Fibroblast of skin of left quadriceps (primary cell): Measurements from ENCODE around the gene FAHD2B.
"Not testable (repeated sequence)": the region's sequence is repeated elsewhere in the genome, so short reads cannot be mapped to it uniquely, and the experiment has no call there.

Experiments used
- DNase-seq, 2 experiments: peaks; one replicate each; pipeline ENCODE4 v3.0.0-alpha.2; 2013; ENCODE audit warnings: low read depth in 2 of 2

The FAHD2B gene

DNA sequence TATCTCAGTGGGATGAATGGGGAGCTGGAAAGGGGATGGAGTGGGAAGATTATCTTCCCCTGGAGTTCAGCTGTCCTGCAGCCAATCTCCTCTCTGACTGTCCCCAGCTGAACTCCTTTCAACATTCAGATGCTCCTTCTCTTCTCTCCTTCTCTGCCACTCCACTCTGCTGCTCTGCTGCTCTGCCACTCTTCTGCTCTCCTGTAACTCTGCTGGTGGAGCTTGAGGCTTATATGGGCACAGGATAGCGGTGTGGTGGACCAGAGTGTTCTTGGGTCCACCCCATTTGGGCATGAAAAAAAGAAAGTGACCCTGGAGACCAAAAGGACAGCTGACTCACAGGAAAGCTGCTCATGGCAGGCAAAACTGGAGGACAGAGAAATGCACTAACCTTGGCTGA lies 26.6 kb downstream of the FAHD2B start:
- no peak for DNase-seq

DNA sequence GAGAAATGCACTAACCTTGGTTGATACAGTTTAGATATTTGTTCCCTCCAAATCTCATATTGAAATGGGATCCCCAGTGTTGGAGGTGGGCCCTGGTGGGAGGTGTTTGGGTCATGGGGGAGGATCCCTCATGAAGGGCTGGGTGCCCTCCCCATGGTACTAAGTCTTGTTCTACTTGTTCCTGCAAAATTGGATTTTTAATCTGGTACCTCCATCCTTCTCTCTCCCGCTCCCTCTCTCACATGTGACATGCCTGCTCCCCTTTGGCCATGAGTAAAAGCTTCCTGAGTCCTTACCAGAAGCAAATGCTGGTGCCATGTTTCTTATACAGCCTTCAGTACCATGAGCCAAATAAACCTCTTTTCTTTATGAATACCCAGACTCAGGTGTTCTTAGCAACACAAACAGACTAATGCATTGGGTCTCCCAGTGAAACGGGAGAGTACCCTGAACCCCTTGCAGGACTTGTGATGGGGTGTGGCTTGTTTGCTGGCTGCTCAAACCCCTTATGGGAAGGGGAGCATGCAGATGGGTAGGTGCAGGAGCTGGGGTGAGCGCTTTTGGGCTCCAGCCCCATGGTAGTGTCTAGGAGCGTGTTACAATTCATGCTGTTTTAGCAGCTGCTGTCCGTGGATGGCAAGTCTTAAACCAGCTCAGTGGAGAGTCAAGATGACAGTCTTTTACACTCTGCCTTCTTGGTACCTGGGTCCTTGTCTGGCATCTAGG lies 27.2 kb downstream of the FAHD2B start:
- no peak for DNase-seq

DNA sequence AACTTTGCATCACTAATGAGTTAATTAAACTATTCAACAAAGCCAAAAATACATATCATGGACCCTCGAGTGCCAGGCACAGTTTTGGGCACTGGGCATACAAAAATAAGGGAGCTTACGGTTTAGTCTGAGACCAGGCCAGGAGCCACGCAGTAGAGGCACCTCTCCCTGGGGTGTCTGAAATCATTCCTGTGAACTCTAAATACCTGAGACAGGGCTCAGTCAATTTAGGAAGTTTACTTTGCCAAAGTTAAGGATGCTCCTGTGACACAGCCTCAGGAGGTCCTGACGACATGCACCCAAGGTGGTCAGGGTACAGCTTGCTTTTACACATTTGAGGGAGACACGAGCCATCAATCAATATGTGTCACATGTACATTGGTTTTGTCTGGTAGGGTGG lies 28.7 kb downstream of the FAHD2B start:
- DNase-seq = not testable (repeated sequence)

DNA sequence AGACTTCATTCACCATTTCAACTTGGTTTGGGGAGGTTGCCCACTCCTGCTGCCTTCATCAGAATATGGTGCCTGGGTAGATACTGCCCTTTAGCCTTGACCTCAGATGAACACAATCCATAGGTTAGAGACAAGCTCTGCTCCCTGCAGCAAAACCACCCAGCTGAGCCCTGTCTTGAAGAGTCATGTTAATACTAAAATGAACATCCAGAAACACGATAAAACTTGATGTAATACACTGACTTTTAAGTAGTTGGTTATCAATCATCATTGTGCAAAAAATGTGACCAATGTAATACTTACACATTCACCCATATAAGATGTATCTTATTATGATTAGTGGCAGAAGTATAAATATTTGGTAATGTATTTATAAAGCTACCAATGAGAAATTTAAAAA lies 32.7 kb downstream of the FAHD2B start:
- DNase-seq = not testable (repeated sequence)

DNA sequence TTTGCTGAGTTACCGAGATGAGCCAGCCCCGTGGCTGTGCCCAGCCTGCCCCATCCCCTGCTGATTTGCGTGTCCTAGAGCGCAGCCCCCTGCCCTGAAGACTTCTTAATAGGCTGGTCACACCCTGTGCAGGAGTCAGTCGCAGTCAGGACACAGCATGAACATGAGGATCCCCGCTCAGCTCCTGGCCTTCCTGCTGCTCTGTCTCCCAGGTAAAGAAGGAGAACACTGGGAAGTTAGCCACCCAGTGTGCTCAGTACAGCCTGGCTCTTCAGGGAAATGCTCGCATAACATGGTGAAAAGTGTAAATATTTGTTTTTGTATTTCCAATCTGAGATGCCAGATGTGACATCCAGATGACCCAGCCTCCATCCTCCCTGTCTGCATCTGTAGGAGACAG lies 34.9 kb downstream of the FAHD2B start:
- DNase-seq = not testable (repeated sequence)

DNA sequence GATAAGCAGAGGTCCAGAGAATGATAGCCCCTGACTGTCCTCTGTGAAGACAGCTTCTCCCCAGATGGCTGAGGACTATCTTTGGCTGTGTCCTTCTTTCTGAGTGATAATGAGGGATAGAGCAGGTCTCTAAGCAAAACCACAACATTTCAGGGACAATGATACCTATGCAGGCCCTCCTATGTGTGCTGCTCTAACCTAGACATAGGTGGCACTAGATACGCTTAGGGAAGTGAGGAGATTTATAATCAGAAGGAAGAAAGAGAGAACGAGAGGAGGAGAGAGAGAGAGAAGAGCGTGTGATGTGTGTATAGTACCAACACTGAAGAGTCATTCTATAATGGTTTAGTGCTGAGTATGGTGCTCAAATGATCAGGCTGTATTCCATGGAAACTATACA lies 38.5 kb downstream of the FAHD2B start:
- DNase-seq = not testable (repeated sequence)

DNA sequence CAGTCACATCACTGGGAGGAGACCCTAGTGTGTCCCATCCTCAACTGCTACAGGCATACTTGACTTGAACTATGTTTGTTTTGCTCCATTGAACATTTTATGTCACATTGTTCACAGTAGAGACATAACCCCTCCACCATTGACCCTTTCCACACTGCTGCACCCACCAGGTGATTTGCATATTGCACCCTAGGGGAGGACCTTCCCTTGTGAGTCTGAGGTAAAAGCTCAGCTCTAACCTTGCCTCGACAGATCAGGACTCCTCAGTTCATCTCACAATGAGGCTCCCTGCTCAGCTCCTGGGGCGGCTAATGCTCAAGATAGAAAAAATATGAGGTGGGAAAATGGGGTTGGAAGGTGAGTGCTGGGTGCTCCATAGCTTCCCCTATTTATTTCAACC lies 44.6 kb downstream of the FAHD2B start:
- not testable (repeated sequence) for DNase-seq

DNA sequence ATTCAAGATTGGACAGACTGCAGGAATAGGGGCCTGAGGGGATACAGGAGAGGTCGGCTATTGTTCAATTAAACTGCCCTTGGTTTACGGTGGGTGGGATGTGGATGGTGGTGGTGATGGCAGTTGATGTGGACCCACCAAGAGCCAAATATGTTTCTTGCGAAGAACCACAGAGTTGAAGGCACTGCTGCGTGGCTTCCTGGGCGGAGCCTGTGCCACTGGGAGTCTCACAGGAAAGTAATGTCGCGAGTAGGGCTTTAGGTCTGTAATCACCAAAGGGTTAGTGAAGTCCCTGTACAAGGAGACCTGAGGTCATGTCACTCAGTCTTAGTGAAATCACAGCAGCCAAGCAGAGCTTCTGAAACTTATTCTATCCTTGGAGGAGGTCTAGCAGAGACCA lies 46.2 kb downstream of the FAHD2B start:
- not testable (repeated sequence) for DNase-seq

DNA sequence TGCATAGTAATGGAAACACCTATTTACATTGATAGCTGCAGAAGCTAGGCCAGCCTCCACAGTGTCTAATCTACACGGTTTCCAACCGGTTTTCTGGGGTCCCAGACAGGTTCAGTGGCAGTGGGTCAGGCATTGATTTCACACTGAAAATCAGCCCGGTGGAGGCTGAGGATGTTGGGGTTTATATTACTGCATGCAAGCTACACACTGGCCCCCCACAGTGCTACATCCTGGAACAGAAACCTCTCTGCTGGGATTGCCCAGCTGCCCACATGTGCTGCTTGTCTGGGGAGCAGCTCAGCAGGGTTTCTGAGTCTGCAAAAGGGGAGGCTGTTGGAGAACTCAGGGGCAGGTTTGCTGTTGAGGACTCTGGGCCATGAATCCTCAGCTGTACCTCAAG lies 48.0 kb downstream of the FAHD2B start:
- not testable (repeated sequence) for DNase-seq

DNA sequence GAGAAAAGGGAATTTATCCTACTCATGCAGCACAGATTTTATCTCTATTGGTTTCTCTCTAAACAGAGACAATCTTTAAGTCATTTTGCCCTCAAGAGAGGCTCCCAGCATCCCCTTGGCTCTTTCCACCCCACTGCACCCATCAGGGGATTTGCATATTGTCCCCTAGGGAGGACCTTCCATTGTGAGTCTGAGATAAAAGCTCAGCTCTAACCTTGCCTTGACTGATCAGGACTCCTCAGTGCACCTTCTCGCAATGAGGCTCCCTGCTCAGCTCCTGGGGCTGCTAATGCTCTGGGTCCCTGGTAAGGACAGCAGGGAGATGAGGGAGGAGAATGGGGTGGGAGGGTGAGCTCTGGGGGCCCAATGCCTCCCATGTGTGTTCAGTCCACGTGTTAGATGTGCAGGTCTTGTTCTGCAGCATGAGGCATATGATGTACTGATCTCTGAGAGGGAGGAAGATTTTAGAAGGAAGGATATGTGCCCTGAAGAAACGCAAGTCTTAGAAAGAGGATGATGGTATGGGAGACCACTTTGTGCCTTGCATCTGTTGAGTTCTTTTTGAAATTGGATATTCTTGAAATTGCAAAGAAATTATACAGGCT lies 48.7 kb downstream of the FAHD2B start:
- not testable (repeated sequence) for DNase-seq
